Ammon's horn (tissue), 1 donor: ENCODE data around the gene RND1.

ENCODE experiments used
- DNase-seq: peaks from one replicate; pipeline ENCODE4 v3.0.0-alpha.2; 2016; ENCODE audit warnings: low spot score

The RND1 gene

GRCh38 chr12:48810903-48811431 lies 54.7 kb downstream of the RND1 start:
- no peak for DNase-seq

GRCh38 chr12:48807981-48808380 lies 57.7 kb downstream of the RND1 start:
- DNase-seq, result no peak
